22Rv1 (cell line): ENCODE results near the gene ETV3L.

ENCODE experiments used
- CTCF ChIP-seq: fragments of 450-650 bp; IDR thresholded peaks from 2 replicates; pipeline ENCODE4 v1.5.1; 2017; ENCODE audit warnings: mild to moderate bottlenecking
- ZFX ChIP-seq: fragments of 450-650 bp; IDR thresholded peaks from 2 replicates; pipeline ENCODE4 v1.6.1; 2017; ENCODE audit warnings: antibody characterized with exemption, borderline replicate concordance

GRCh38 chr1:157114183-157115121 is 14.8 kb upstream of the ETV3L start:
- TF ChIP-seq CTCF, result no peak
- no peak for TF ChIP-seq ZFX
